ENCODE data around the gene IKZF4. TPM values are rescaled to one million over a fixed set of nuclear protein-coding genes. Genes with fewer than 3 reads are reported as not detected.

The IKZF4 gene
- total RNA-seq, 1 donor from 2014 or later, result 6.9 TPM

DNA sequence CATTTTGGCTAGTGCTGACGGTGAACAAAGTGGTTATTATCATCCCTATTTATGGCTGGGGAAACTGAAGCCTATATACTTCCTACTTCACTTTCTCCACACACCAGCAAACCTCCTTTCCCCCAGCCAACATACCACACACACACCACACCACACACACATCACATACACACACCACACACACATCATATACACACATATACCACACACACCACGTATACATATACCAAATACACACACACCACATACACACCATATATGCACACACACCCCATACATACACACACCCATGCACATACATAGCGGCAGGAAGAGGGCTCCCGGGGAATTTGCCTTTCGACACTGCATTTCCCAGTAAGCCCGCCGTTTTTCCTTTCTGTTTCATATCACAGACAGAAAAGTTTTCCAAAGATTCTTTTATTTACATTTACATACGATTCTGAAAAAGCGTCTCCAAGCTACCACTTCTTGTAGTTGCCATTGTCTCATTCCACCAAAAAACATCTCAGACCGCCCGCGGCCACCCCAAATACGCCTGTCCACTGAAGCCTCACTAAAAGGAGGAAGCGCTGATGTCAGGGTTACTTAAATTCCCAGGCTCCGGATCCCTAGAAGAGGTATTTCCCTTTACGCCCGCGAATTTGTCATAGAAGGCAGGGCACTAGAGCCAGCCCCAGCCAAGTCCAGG, 47.8 kb upstream of the IKZF4 start:
- peak overlapping the region; percentile 93 for H3K9ac ChIP-seq (ENCODE audit: low read length)
- peaks cover 12% of the 10 kb centered on the region for H3K4me1 ChIP-seq (ENCODE audit: insufficient read depth, low read length)
- H3K4me3 Mint-ChIP-seq (ENCODE audit: unreplicated experiment), result no peak overlapping the region
- H3K79me2 ChIP-seq (ENCODE audit: insufficient read depth, low read length), result peaks cover 50% of the 10 kb centered on the region
- H3K36me3 Mint-ChIP-seq (ENCODE audit: low read depth, unreplicated experiment), result peaks cover 2% of the 10 kb centered on the region
- H3K4me1 Mint-ChIP-seq (ENCODE audit: low read depth, unreplicated experiment), result peaks cover 17% of the 10 kb centered on the region
- peak; percentile 60 for DNase-seq (ENCODE audit: low read depth)
- TF ChIP-seq EZH2 (IDR thresholded peaks at IDR 0.05; ENCODE audit: insufficient read depth, low read length) (no peak), CTCF (IDR thresholded peaks at IDR 0.05; ENCODE audit: insufficient read depth, low read depth, low read length) (no peak)
- no peaks in the 10 kb centered on the region for H3K27me3 ChIP-seq (ENCODE audit: insufficient read depth, low read length)
- peak overlapping the region; percentile 70 for H2AFZ ChIP-seq (ENCODE audit: low read depth, low read length)
- no peaks in the 10 kb centered on the region for H3K9me3 ChIP-seq (ENCODE audit: insufficient read depth, low read depth, low read length)
- peak overlapping the region; percentile 74 for H3K4me3 ChIP-seq (ENCODE audit: insufficient read depth, low read depth, low read length)
- H3K27ac ChIP-seq (ENCODE audit: low read depth, low read length), result peak overlapping the region; percentile 93
- H3K36me3 ChIP-seq (ENCODE audit: insufficient read depth, low read length), result no peaks in the 10 kb centered on the region
- H3K4me2 ChIP-seq (ENCODE audit: low read length), result peak overlapping the region; percentile 98
- no peaks in the 10 kb centered on the region for H3K9me3 Mint-ChIP-seq (ENCODE audit: unreplicated experiment)
- peaks cover 28% of the 10 kb centered on the region for H4K20me1 ChIP-seq (ENCODE audit: insufficient read depth, low read length)
- no peaks in the 10 kb centered on the region for H3K27me3 Mint-ChIP-seq (ENCODE audit: low read depth, unreplicated experiment)
- FAIRE-seq, result peak; percentile 29
- H3K27ac Mint-ChIP-seq (ENCODE audit: unreplicated experiment), result no peak overlapping the region

GRCh38 chr12:55973599-55974307, 47.1 kb upstream of the IKZF4 start, which contains the start of gene RAB5B:
Gene RAB5B (plus strand): TSS chr12:55974078. CDS start chr12:55986961, 12,883 bp downstream.
- Histone ChIP-seq H3K4me3 (ENCODE audit: insufficient read depth, low read depth, low read length) (peak within 1 kb of the TSS; percentile 77), H2AFZ (ENCODE audit: low read depth, low read length) (peak within 1 kb of the TSS; percentile 70), H3K79me2 (ENCODE audit: insufficient read depth, low read length) (peaks cover 46% of the 10 kb centered on the region), H3K4me1 (ENCODE audit: insufficient read depth, low read length) (peaks cover 12% of the 10 kb centered on the region), H3K27me3 (ENCODE audit: insufficient read depth, low read length) (no peaks in the 10 kb centered on the region), H4K20me1 (ENCODE audit: insufficient read depth, low read length) (peaks cover 29% of the 10 kb centered on the region), H3K36me3 (ENCODE audit: insufficient read depth, low read length) (peaks cover 2% of the 10 kb centered on the region), H3K9ac (ENCODE audit: low read length) (peak within 1 kb of the TSS; percentile 95), H3K27ac (ENCODE audit: low read depth, low read length) (peak within 1 kb of the TSS; percentile 93), H3K9me3 (ENCODE audit: insufficient read depth, low read depth, low read length) (no peaks in the 10 kb centered on the region), H3K4me2 (ENCODE audit: low read length) (peak within 1 kb of the TSS; percentile 98)
- H3K27ac Mint-ChIP-seq (ENCODE audit: unreplicated experiment), result no peak within 1 kb of the TSS
- peaks cover 5% of the 10 kb centered on the region for H3K36me3 Mint-ChIP-seq (ENCODE audit: low read depth, unreplicated experiment)
- no peaks in the 10 kb centered on the region for H3K9me3 Mint-ChIP-seq (ENCODE audit: unreplicated experiment)
- no peaks in the 10 kb centered on the region for H3K27me3 Mint-ChIP-seq (ENCODE audit: low read depth, unreplicated experiment)
- H3K4me3 Mint-ChIP-seq (ENCODE audit: unreplicated experiment), result no peak within 1 kb of the TSS
- peak; percentile 83 for FAIRE-seq
- peak; percentile 100 for DNase-seq (ENCODE audit: low read depth)
- H3K4me1 Mint-ChIP-seq (ENCODE audit: low read depth, unreplicated experiment), result peaks cover 17% of the 10 kb centered on the region
- TF ChIP-seq EZH2 (IDR thresholded peaks at IDR 0.05; ENCODE audit: insufficient read depth, low read length) (no peak), CTCF (IDR thresholded peaks at IDR 0.05; ENCODE audit: insufficient read depth, low read depth, low read length) (no peak)

All from astrocyte (in vitro differentiated cells and primary cell).